Stimulated activated naive CD4-positive, alpha-beta T cell (primary cell): ENCODE data around the gene KRTAP10-5.

Experiments used
- DNase-seq, 6 experiments: peaks; one replicate each; lab custom pipeline; 2025; lab: John Stamatoyannopoulos, UW

The KRTAP10-5 gene

DNA sequence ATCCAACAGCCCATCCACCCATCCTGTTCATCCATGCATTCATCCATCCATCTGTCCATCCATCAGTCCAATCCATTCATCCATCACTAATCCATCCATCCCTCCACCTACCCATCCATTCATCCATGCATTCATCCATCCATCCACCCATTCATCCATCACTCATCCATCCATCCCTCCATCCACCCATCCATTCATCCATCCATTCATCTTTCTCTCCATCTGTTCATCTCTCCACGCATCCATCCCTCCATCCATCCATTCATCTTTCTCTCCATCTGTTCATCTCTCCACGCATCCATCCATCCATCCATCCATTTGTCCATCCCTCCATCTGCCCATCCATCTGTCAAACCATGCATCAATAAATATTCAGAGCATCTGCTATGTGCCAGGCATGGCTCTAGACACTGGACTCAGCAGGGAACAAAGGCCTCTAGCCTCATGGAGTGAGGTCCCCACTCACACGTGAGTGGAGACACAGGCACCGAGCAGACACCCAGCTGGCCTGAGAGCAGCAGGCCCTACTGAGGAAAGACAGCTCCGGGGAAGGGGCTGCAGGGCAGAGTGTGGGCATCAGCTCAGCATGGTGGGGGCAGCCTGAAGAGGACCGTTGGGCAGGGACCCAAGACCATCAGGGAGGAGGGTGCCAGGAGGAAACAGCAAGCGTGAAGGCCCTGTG is 50.0 kb downstream of the KRTAP10-5 start:
- no peak for DNase-seq

DNA sequence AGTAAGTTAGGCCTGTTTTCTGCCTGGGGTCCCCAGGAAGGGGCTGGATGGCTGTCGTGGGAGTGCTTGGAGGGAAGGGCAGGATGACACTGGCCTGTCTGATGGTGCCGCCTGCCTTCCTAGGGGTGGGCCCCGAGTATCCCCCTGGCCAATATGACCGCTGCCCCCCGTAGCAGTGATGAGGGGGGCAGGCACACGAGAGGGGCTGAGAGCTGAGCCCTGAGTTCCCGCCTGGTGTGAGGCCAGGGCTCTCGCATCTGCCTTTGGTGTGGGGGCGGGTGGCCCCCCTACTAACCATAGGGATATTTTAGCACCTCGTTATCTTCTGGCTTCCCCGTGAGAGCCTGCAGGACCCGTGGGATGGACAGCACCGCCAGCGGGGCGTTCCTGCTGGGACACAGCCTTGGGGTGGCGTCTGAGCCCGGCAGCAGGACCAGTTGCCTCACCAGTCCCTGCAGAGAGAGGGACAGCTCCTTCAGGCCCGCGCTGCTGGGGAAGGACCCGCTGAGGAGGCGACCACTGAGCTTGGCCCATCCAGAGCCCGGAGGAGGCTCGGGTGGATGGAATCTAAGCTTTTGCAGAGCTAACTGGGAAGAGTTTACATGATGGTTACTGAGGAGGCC is 50.8 kb downstream of the KRTAP10-5 start:
- DNase-seq: no peak
